ENCODE measurements around the gene MGAT4B.

MGAT4B gene

GRCh38 chr5:179805529-179806249 lies 977 bp downstream of the MGAT4B start:
- no peak for DNase-seq (ENCODE audit: low read depth)

DNA sequence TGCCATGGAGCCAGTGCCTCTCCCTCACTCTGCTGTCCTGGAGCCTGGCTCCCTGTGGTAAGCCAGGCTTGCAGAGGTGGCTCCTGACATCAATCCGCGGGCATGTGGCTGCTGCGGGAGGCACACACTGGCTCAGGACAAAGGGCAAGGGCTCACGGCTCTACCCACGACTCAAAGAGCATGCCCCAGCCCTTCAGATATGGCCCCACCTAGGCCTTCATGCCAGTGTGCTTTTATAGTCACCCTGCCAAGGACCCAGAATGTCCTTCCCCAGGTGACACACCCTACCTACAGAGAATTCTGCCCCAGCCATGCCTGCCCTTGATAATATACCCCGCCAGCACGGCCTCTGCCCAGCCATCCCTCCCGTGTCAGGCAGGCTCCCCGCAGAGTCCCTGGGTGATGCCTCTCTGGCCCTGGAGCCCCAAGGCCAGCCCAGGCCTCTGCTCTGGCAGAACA lies 1.6 kb downstream of the MGAT4B start:
- no peak for DNase-seq (ENCODE audit: low read depth)

- DNase-seq (ENCODE audit: low read depth): no peak
These were observed 2.1 kb downstream of the MGAT4B start for GRCh38 chr5:179804555-179804947.

DNA sequence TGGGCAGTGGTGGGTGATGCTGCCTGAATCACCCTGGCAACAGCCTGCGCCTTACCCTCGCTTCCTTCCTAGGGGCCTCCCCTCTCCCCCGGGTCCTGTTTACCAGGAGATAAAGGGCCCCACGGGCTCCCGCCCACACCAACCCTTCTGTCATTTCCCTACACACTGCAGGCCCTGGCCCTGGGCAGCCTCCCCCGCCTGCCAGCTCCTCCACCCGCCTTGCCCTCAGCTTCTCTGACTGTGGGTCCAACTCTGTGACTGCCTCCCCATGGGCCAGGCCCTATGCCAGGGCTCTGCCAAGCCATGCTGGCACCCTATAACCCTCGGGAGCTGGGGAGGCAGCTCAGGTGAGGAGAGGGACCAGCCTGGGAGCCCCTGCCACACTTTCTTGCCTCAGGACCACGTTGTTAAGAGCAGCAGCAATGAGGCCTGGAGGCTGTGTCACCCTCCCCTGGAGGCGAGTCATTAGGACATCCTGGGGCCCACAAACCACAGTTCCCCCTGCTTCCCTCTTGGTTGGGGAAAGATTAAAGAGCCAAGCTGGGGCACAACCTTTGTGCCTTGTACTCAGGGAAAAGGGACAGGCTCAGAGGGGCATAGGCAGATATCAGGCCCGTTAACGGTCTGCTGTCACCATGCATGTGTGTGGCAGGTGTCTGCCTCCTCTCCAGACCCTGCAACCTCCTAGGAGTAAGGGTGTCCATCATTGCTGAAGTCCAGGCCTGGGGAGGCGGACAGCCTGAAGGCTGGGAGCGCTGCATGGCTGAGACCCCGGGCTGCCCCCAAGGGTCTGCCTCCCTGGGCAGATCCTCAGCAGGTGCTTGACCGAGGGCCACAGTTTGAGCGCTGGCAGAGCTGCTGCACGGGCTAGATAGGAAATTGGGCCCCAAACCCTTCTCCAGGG lies 2.8 kb downstream of the MGAT4B start:
- DNase-seq (ENCODE audit: low read depth): no peak

DNA sequence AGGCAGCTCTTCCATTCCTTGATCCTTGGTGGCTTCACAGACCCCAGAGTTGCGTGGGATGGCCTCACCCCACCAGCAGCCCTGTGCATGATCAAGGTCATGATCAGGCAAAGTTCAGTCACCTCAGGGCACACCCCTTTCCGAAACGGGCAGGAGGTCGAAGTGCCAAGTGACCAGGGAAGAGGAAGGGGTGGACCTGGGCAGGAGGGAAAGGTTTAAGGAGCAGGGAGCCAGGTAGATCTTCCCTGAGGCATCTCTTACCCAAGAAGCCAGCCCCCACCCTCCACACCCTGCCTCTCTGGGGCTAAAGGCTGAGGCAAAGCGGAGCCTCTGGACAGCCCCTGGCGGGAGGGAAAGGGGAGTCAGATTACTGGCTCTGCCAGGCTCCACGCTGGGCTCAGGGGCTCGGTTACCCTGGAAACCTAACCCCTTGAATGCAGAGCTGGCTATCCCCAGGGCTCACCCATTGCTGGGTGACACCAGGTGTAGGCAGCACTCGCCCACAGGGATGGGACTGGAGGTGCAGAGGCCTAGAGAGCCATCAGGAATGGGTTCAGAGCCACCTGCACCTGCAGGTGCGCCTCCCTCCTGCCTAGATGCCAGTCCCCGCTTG lies 3.6 kb downstream of the MGAT4B start:
- DNase-seq (ENCODE audit: low read depth): no peak

GRCh38 chr5:179802207-179802883 lies 4.3 kb downstream of the MGAT4B start:
- DNase-seq (ENCODE audit: low read depth): no peak

DNA sequence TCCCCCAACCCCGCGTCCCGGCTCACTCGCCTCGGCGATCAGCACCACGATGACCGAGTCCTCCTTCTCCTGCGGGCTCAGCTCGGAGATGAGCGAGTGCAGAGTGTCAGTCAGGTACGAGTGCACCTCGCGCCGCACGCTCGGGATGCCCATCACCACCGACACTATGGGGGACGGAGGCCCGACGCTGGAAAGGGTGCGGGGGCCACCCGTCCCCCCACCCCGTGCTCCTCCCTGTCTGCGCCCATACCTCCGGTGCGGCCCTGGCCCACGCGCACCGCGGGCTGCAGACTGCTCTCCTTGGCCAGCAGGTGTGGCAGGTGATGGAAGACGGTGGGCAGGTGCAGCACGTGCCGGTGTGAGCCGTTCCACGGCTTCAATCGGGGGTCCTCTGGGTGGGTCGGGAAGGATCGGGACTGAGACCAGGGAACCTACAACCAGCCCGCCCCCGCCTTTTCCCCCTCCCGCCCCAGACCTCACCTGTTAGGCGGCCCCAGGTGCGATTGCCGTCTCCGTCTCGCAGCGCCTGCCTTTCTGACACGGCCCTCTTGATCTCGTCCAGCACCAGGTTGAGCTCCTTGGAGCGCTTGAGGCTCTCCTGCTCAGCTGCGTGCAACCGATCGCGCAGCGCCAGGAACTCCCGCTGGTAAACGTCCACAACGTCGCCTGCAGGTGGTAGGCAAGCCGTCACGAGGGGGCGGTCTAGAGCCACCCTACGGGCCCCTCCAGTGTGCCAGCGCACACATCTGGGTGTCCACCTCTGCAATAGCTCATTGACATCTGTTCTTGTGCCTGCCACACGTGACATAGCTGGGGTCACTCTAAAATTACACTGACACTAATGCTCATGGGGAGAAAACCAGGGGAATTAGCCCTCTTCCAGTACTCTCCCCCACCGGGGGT lies 5.1 kb downstream of the MGAT4B start:
- peak; percentile 76 for DNase-seq (ENCODE audit: low read depth)

DNA sequence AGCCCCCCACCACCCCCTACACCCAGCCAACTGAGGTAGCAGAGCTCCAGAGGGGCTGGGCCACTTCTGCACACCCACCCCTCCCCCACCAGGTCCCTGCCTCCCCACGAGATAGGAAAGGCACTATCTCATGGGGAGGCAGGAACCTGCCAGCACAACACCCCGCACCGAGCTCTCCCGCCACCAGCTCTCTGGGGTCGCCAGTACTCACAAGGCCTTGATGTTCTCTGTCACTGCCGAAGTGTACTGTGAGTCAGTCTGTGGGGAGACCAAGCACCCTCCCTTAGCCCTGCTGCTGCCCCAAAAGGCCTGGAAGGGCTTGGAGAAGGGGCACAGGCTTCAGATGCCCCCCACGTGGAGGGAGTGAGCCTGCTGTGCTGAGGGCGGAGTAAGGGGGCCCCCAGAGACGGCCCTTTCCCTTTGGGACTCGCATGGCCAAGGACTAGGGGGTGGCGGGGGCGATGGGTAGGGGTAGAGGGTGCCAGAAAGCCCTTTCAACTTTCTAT lies 5.9 kb downstream of the MGAT4B start:
- DNase-seq (ENCODE audit: low read depth): no peak

DNA sequence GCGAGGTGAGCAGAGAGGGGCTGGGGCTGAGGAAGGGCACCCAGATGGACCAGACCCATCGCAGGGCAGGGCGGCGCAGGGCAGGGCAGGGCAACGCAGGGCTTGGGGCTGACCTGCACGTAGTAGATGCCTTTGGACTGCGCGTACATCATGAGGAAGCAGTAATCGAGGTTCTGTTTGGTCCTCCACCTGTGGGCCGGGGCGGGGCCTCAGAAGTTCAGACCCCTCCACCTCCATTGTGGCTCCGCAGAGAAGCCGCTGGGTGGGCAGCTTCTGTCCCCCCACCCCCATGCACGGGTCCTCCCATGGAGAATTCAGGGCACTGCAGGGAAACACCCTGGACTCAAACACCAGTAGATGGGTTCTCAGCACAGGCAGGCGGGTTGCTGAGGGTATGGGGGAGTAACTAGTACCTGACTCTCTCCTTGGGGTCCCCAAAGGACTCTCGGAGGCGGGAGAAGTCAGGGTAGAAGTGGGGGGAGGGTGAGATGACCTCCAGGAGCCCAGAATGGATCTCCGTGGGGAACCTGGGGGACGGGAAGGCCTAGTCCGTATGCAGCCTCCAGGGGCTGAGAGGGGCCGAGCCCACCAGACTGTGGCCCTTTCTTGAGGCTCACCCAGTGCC lies 6.5 kb downstream of the MGAT4B start:
- DNase-seq (ENCODE audit: low read depth): no peak

- DNase-seq (ENCODE audit: low read depth): no peak
These were observed 7.1 kb downstream of the MGAT4B start for GRCh38 chr5:179799644-179799973.

DNA sequence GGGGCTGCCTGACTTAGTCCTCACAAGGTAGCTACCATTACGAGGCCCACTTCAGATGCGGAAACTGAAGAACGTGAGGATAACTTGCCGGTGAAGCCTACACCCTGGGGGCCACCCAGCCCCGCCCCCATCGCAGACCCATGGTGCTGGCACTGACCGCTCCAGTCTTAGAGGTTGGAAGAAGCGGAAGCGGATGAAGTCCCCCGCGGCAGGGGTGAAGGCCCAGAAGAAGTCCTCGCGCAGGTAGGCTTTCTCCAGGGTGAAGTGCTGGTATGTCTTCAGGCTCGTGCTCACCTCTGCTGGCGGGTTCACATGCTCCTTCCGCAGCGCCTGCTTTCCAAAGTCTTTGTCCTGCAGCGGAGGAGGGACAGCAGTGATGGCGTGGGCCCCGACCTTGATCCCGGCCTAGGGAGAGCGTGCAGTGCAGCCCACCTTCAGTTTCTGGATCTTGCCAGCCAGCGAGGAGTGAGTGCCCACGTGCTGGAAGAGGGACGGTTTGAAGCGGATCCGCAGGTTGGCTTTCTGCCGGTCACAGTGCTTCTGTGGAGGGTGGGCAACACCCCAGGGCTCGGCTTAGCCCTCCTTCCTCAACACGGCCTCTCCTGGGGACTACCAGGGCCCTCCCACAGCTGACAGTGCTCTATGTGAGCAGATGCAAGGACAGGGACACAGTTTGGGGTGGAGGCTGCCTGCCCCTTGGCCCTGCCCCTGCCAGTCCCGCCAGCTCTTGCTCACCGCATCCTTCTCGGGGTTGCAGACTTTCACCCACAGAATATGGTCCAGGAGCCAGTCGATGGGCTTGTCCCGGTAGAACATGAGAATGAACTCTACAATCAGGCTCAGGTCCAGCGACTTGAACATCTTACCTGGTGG lies 7.7 kb downstream of the MGAT4B start:
- DNase-seq (ENCODE audit: low read depth): no peak

DNA sequence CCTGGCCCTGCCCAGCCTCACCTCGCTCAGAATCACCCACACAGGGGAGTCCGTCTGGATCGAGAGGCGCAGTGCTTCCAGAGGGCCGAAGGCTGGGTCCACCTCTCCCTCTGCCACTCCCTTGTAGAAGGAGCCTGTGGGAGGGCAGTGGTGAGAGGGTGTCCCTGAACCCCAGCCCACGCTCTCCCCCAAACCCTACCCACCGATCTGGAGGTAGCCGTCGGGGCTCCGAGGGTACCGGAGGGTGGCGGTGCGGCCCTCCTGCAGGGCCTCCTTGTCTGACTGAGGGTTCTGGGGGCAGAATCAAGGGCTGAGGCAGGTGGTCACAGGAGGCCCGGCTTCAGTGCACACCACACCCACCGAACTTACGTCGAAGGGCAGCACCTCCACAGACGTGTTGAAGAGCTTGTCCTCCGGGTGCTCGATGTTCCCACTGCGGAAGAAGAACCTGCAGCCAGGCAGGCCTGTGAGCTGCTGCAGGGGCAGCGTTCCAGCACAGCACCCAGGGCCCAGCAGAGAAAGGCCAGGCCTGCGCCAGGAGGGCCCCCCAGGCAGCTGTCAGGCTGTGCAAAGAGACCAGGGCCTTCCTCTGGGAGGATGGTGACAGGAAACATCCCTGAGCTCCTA lies 8.4 kb downstream of the MGAT4B start:
- DNase-seq (ENCODE audit: low read depth): no peak

GRCh38 chr5:179797741-179798140 lies 8.9 kb downstream of the MGAT4B start:
- no peak for DNase-seq (ENCODE audit: low read depth)

DNA sequence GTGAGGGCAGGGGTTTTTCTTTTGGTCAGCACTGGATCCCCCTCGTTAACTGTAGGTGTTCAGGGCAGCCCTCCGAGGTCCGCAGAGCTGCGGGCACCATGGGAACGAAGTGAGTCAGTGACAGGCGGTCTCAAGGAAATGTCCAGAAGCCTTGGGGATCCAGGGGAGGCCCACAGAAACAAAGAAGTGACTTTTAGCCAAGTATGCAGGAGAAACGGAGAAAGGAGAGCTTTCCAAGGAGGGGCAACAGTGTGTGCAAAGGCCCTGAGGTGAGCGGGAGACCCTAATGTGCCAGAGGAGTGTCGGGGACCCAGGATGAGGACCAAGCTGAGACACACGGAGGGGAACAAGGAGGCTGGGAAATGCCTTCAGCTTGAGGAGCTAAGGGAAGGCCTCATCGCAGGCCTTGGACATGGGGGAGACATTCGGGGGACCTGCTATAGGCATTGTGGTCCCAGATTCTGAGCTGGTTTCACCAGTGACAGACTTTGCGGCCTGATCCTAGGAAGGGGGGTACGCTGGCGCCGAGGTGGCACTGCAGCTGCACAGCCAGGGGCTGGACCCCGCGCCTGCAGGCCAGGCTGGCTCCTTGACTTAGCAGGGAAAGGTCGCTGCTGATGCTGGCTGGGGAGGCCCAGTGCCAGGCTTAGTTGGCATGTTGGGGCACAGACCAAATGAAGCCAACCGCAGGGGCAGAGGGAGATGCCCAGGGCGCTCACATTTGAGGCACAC lies 9.6 kb downstream of the MGAT4B start:
- no peak for DNase-seq (ENCODE audit: low read depth)

DNA sequence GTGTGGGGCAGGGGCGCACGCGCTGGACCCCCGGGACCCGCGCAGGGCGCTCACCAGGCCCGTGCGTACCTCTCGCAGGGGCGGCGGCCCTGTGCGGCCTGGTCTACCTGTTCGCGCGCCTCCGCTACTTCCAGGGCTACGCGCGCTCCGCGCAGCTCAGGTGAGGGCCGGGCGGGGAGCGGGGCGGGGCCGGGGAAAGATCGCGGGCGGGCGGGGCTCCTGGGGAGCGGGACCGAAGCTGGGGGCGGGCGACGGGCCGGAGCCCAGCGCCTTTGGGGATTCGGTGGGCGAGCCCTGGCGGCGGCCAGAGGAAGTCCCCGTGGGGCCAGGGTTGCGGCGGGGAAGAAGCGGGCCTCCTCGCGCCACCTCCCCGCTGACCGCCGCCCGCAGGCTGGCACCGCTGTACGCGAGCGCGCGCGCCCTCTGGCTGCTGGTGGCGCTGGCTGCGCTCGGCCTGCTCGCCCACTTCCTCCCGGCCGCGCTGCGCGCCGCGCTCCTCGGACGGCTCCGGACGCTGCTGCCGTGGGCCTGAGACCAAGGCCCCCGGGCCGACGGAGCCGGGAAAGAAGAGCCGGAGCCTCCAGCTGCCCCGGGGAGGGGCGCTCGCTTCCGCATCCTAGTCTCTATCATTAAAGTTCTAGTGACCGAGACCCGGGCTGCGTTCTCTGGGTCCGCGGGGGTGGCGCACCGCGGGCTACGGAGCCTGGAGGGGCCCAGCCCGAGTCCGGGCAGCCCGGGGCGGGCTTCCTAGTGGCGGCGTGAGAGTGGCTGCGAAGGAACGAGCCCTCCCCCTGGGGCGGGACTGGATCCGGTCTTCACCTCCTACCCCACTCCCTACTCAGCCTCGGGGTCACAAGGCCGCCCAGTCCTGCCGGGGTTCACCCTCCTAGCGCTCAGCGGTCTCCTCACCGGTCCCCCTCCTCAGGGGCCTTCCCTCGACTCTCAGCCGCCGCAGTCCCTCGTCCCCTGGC lies 10.5 kb downstream of the MGAT4B start:
- DNase-seq (ENCODE audit: low read depth): peak; percentile 51

DNA sequence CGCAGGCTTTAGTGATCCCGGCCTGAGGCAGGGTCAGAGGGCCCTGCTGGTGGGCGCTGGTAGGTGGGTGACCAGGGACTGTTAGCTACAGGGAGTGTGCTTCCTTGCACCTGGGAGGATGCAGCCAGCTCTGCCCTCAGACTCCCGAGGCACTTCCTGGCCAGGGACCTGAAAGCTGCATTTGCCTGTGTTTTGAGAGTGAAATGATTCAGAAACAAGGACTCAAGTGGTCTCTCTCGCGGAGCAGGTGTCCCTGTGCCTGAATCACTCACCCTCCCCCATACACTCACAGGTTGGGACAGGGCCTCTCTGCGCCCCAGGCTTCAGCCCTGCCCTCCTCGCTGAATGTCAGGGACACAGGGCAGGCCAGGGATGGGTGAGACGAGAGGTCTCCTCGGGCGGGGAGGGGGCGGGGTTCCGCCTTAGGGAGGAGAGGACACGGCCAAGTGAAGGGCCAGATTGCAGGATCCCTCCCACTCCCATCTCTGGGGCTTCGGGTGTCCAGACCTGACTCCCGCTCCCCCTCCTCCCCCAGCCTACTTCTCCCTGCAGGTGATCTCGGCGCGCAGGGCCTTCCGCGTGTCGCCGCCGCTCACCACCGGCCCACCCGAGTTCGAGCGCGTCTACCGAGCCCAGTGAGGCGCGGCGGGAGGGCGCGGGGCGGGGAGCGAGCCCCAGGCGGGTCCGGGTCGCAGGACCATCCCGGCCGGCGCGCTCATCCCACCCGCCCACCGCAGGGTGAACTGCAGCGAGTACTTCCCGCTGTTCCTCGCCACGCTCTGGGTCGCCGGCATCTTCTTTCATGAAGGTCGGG lies 11.4 kb downstream of the MGAT4B start:
- DNase-seq (ENCODE audit: low read depth): no peak

Data from activated T-helper 1 cell treated with Interleukin-2 at 50 U/mL for 16 hours (primary cell).